Prostate gland (tissue), 2 donors: Measurements from ENCODE around the gene SWAP70. TPM values are rescaled to one million over a fixed set of nuclear protein-coding genes. Genes with fewer than 3 reads are reported as not detected.
A peak's percentile ranks its signal among the peaks of the same experiment; 100 is the strongest.

ENCODE experiments used
- DNase-seq: peaks from one replicate; pipeline ENCODE4 v3.0.0-alpha.2; 2019; ENCODE audit warnings: low spot score
- H3K27ac ChIP-seq, 2 donors: fragments of 200-600 bp; sonication (generic); 2 replicates each; pipeline ENCODE4 v1.5.1; 2017 to 2019
- H3K27me3 ChIP-seq: fragments of 200-600 bp; sonication (generic); replicated peaks from 2 replicates; pipeline ENCODE4 v1.5.1; 2019; ENCODE audit not compliant: insufficient read depth
- H3K36me3 ChIP-seq, 2 donors: fragments of 200-600 bp; sonication (generic); 1 replicate in 1 of 2; 2 replicates in 1 of 2; pipeline versions ENCODE4 v1.5.1 to v1.8.1; 2017 to 2019
- H3K4me1 ChIP-seq: fragments of 200-600 bp; sonication (generic); replicated peaks from 2 replicates; pipeline ENCODE4 v1.5.1; 2019
- H3K4me3 ChIP-seq, 2 donors: fragments of 200-600 bp; sonication (generic); 2 replicates each; pipeline ENCODE4 v1.5.1; 2017 to 2019
- H3K9me3 ChIP-seq: fragments of 200-600 bp; sonication (generic); 2 replicates; pipeline ENCODE4 v1.5.1; 2017
- POLR2A ChIP-seq: fragments of 450-650 bp; IDR thresholded peaks from one replicate; pipeline ENCODE4 v1.6.1; 2016; ENCODE audit warnings: antibody characterized with exemption, mild to moderate bottlenecking
- POLR2AphosphoS5 ChIP-seq: sonication (generic); formaldehyde crosslinking; IDR thresholded peaks from one replicate; pipeline ENCODE4 v1.6.1; 2017; ENCODE audit warnings: antibody characterized with exemption
- WGBS: methylation state at CpG from one replicate; pipeline ENCODE4 v1.1.5; 2018; 5-methylcytosine and 5-hydroxymethylcytosine counted together
- intact Hi-C: fragments of 100-400 bp; cut with DNase I; formaldehyde crosslinking; loops from one replicate; pipeline ENCODE4 v1.14.2; 2022
- total RNA-seq, 2 donors: library from RNA; depleted of rRNA; stranded (reverse); fragments of >200 nt; gene quantifications; one replicate each; pipeline ENCODE4 v1.1.0, GENCODE V29; 2016
- TF ChIP-seq, protein P1 (sequence below), 4 experiments: fragments of 200-600 bp in 2 of 4; fragments of 450-650 bp in 2 of 4; sonication (generic) in 2 of 4; IDR thresholded peaks; 1 replicate in 3 of 4; 2 replicates in 1 of 4; pipeline ENCODE4 v1.5.1; 2016 to 2019; ENCODE audit warnings: antibody characterized with exemption in 4 of 4, mild to moderate bottlenecking in 2 of 4, moderate library complexity in 2 of 4

The SWAP70 gene
- total RNA-seq, 2 donors from 2014 or later, result 20.8 to 25.2 TPM

DNA sequence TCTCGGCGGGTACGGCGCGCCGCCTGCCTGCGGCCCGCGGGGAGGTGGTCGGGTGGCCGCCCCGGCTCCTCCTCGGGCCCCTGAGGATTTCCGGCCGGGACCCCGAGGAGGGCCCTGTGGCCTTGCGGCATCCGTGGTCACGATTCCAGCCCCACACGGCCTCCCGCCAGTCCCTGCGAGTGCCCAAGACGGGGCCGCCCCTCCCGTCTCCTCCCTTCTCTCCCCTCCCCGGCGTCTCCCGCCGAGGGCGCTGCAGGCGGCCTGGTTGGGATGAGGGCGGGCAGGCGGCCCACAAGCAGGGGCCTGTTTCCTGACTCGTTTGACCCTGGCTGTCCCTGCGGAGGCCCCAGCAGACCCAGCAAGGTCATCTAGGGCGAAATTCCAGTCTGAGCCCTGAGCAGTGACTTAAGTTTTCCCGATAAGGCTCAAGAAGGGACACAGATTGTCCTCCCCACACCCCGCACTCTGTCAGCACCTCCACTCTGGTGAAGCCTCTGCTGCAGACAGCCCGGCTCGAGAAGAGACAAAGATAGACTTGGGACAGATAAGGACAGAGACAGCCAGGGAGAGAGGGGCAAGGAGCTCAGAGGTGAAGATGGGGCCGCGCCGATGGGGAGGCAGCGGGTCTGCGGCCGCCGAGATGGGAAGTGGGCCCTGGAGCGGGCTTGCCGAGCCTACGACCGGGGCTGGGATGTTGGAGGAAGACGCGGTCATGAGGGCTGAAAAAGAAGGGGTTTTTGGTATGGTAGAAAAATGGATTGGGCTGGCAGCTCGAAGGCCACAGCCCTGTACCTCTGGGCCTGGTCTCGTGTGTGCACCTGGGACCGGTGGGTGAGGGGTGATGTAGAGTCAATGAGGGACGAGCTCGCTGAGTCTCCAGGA is 95.0 kb downstream of the SWAP70 start:
- Histone ChIP-seq H3K9me3 (no peaks in the 10 kb centered on the region), H3K36me3 (no peaks in the 10 kb centered on the region), H3K27me3 (no peaks in the 10 kb centered on the region), H3K4me3 (peak overlapping the region; percentile 54 to 58), H3K27ac (peak overlapping the region; percentile 84), H3K4me1 (peaks cover 15% of the 10 kb centered on the region)
- TF ChIP-seq, protein P1, sequence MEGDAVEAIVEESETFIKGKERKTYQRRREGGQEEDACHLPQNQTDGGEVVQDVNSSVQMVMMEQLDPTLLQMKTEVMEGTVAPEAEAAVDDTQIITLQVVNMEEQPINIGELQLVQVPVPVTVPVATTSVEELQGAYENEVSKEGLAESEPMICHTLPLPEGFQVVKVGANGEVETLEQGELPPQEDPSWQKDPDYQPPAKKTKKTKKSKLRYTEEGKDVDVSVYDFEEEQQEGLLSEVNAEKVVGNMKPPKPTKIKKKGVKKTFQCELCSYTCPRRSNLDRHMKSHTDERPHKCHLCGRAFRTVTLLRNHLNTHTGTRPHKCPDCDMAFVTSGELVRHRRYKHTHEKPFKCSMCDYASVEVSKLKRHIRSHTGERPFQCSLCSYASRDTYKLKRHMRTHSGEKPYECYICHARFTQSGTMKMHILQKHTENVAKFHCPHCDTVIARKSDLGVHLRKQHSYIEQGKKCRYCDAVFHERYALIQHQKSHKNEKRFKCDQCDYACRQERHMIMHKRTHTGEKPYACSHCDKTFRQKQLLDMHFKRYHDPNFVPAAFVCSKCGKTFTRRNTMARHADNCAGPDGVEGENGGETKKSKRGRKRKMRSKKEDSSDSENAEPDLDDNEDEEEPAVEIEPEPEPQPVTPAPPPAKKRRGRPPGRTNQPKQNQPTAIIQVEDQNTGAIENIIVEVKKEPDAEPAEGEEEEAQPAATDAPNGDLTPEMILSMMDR (IDR thresholded peaks at IDR 0.05), result peak in 3 of 4 experiments; percentile 15 to 64 (median 52)
- TF ChIP-seq POLR2AphosphoS5 (peak; percentile 39), POLR2A (peak; percentile 32)
- intact Hi-C loops, result loop anchor here (1.0 to 5.0 kb wide), 5 partner anchors 103 to 608 kb away; partner anchors contain the start of gene ADM
- 31% methylated on average over 45 of the region's 58 CpGs for WGBS
- DNase-seq, result peak; percentile 71

DNA sequence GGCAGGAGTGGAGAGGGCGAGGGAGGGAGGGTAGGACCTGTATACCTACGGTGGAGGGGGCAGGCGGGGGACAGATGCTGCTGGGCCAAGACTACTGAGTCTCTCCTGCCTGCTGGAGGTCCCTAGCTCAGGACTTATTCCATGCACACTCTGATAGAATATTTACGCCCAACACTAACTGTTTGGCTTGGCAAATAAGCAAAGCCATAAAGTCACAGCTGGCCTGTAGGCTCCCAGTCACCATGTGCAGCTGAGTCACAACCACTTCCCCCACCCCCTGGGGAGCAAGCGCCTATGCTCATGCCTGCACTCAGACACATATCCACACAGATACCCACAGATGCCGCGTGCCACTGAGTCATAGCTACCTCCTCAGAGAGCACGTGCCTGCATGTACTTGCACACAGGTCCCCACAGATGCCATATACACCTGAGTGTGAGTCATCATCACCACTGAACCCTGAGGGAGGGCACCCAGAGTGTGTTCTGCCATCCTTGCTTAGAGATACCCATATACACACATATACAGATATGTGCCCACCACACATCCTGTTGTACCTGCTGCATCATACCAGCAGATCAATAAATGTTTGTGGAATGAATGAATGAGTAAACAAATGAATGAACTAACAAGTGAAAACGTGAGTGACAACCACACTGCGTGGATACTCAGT is 95.8 kb downstream of the SWAP70 start:
- H3K4me3 ChIP-seq, result no peak overlapping the region
- H3K27me3 ChIP-seq, result no peaks in the 10 kb centered on the region
- intact Hi-C loops, result loop anchor here (5.0 kb wide), 4 partner anchors 43 to 608 kb away; no protein-coding TSS in a partner anchor
- H3K36me3 ChIP-seq, result no peaks in the 10 kb centered on the region
- TF ChIP-seq, protein P1 (IDR thresholded peaks at IDR 0.05), result peak in 1 of 4 experiments; percentile 13
- no peak for TF ChIP-seq POLR2A
- peak; percentile 86 for TF ChIP-seq POLR2AphosphoS5
- peaks cover 15% of the 10 kb centered on the region for H3K4me1 ChIP-seq
- peak; percentile 84 for DNase-seq
- no peaks in the 10 kb centered on the region for H3K9me3 ChIP-seq
- H3K27ac ChIP-seq, result peak overlapping the region; percentile 84
- 33% methylated on average over 10 of the region's 10 CpGs for WGBS

DNA sequence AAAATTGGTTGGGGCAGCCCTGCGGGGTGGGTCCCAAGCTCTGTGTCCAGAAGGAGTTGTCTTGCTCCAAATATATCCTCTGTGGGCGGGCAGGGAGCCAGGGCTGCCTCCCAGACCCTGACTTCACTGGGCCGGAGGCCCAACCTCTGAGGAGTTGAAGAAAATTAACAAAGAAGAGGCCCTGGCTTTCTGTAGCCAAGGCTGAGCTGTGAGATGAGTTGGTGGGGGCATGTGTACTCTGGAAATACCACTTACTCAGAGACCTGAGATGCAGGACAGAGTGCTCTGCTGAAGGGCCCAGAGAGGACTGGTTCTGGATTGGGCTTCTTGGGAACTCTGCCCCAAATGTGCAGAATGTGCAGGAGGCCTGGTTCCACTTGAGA is 96.3 kb downstream of the SWAP70 start:
- Histone ChIP-seq H3K4me1 (peaks cover 15% of the 10 kb centered on the region), H3K9me3 (no peaks in the 10 kb centered on the region), H3K36me3 (no peaks in the 10 kb centered on the region), H3K27ac (peak overlapping the region; percentile 84), H3K4me3 (no peak overlapping the region), H3K27me3 (no peaks in the 10 kb centered on the region)
- TF ChIP-seq POLR2AphosphoS5, result no peak
- TF ChIP-seq, protein P1 (IDR thresholded peaks at IDR 0.05), result no peak
- TF ChIP-seq POLR2A, result no peak
- DNase-seq, result peak; percentile 55
- intact Hi-C loops, result loop anchor here (5.0 kb wide), 1 partner anchor 42 kb away; no protein-coding TSS in a partner anchor
- 19% methylated on average over 3 of the region's 3 CpGs for WGBS

DNA sequence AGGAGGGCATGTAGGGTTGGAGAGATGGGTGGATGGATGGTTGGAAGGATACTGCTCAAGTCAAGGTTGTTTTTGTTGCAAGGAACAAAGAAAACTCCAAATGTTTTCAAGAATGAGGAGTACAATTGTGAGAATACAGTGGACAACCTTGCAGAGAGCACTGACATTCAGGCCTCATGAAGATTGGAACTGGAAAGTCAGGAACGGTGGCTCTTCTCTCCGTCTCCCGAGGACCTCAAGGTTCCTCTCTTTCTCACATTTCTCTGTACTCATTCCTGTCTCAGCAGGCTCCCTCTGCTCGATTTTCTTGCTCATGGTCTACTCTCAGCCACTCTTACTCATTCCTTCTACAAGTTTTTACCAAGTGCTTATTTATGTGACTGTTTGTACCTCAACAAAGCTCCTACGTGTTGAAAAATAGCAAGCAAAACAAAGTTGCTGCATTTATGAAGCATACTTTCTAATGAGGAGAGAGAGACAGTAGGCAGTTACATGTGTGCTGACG is 97.6 kb downstream of the SWAP70 start:
- intact Hi-C loops, result loop anchor here (5.0 kb wide), 1 partner anchor 41 kb away; no protein-coding TSS in a partner anchor
- H3K4me3 ChIP-seq, result no peak overlapping the region
- WGBS, result 74% methylated on average over 6 of the region's 6 CpGs

More for the DNA sequence above, 97.6 kb downstream of the SWAP70 start:
- Histone ChIP-seq H3K27me3 (no peaks in the 10 kb centered on the region), H3K36me3 (no peaks in the 10 kb centered on the region), H3K9me3 (no peaks in the 10 kb centered on the region), H3K27ac (no peak overlapping the region), H3K4me1 (peaks cover 15% of the 10 kb centered on the region)
- DNase-seq, result no peak
- TF ChIP-seq, protein P1 (IDR thresholded peaks at IDR 0.05), result no peak
- TF ChIP-seq POLR2A, result no peak
- TF ChIP-seq POLR2AphosphoS5, result no peak
